Endothelial cell of hepatic sinusoid (primary cell): ENCODE data around the gene RPIA.
"Not testable (repeated sequence)": the region's sequence is repeated elsewhere in the genome, so short reads cannot be mapped to it uniquely, and the experiment has no call there.

Experiments used
- in situ Hi-C: cut with HindIII; loops from 2 replicates; pipeline ENCODE4 v1.10.0; 2017; ENCODE audit warnings: low sequenced_read_pairs

The RPIA gene

GRCh38 chr2:88729061-88729745 lies 37.7 kb downstream of the RPIA start:
- in situ Hi-C loops, result loop anchor here (10.0 kb wide), 1 partner anchor 186 kb away; no protein-coding TSS in a partner anchor

- in situ Hi-C loops, result no loop called here
Observed at GRCh38 chr2:88733155-88733902, 41.9 kb downstream of the RPIA start.

GRCh38 chr2:88735133-88735532 lies 43.7 kb downstream of the RPIA start:
- in situ Hi-C loops, result no loop called here

- in situ Hi-C loops, result no loop called here
Observed at GRCh38 chr2:88735853-88736252, 44.4 kb downstream of the RPIA start.

GRCh38 chr2:88736437-88736836 lies 45.0 kb downstream of the RPIA start:
- in situ Hi-C loops, result no loop called here

- in situ Hi-C loops, result no loop called here
Observed at GRCh38 chr2:88737385-88737784, 45.9 kb downstream of the RPIA start.

- in situ Hi-C loops, result no loop called here
Observed at GRCh38 chr2:88738271-88738670, 46.8 kb downstream of the RPIA start.

GRCh38 chr2:88739985-88740600 lies 48.6 kb downstream of the RPIA start:
- in situ Hi-C loops, result no loop called here

GRCh38 chr2:88746929-88747490 lies 55.5 kb downstream of the RPIA start:
- in situ Hi-C loops, result loop anchor here (5.0 kb wide), 2 partner anchors 80 to 85 kb away; no protein-coding TSS in a partner anchor

- in situ Hi-C loops, result loop anchor here (5.0 kb wide), 2 partner anchors 81 to 84 kb away; no protein-coding TSS in a partner anchor
Observed at GRCh38 chr2:88747990-88748389, 56.5 kb downstream of the RPIA start.

GRCh38 chr2:88751768-88752167 lies 60.3 kb downstream of the RPIA start:
- in situ Hi-C loops, result no loop called here

- in situ Hi-C loops, result no loop called here
Observed at GRCh38 chr2:88753833-88754584, 62.5 kb downstream of the RPIA start.

- in situ Hi-C loops, result no loop called here
Observed at GRCh38 chr2:88754585-88755320, 63.3 kb downstream of the RPIA start.

GRCh38 chr2:88755836-88756235 lies 64.4 kb downstream of the RPIA start:
- in situ Hi-C loops, result no loop called here

GRCh38 chr2:88757025-88757424 lies 65.6 kb downstream of the RPIA start:
- in situ Hi-C loops, result no loop called here

- in situ Hi-C loops, result not testable (repeated sequence)
Observed at GRCh38 chr2:88758702-88759101, 67.2 kb downstream of the RPIA start.

- in situ Hi-C loops, result no loop called here
Observed at GRCh38 chr2:88760819-88761598, 69.5 kb downstream of the RPIA start.

- in situ Hi-C loops, result no loop called here
Observed at GRCh38 chr2:88764141-88764849, 72.8 kb downstream of the RPIA start.

- in situ Hi-C loops, result no loop called here
Observed at GRCh38 chr2:88764850-88765153, 73.3 kb downstream of the RPIA start.
